Brain pericyte (primary cell): Measurements from ENCODE around the gene SMARCA4.
"Not testable (repeated sequence)": the region's sequence is repeated elsewhere in the genome, so short reads cannot be mapped to it uniquely, and the experiment has no call there.

Source experiments
- DNase-seq: peaks from one replicate; pipeline ENCODE4 v3.0.0-alpha.2; 2012; ENCODE audit warnings: low read depth, low spot score

Gene SMARCA4

DNA sequence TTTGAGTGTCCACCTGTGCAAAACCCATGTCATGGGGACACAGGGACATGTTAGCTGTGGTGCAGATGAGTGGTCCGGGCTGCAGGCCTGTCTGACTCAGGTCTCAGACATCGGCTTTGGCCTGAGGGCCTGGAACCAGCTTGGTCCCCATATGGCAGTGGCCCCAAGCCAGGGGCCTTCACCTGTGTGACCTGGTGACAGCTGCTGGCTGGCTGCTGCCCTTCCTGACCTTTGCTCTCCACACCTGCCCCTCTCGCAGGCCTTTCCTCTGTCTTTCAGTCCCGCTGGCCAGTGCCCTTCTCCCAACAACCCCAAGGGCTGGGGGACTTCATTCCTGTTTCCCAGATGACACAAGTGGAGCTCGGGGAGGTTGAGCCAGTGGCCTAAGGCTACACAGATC is 105.5 kb downstream of the SMARCA4 start:
- no peak for DNase-seq

DNA sequence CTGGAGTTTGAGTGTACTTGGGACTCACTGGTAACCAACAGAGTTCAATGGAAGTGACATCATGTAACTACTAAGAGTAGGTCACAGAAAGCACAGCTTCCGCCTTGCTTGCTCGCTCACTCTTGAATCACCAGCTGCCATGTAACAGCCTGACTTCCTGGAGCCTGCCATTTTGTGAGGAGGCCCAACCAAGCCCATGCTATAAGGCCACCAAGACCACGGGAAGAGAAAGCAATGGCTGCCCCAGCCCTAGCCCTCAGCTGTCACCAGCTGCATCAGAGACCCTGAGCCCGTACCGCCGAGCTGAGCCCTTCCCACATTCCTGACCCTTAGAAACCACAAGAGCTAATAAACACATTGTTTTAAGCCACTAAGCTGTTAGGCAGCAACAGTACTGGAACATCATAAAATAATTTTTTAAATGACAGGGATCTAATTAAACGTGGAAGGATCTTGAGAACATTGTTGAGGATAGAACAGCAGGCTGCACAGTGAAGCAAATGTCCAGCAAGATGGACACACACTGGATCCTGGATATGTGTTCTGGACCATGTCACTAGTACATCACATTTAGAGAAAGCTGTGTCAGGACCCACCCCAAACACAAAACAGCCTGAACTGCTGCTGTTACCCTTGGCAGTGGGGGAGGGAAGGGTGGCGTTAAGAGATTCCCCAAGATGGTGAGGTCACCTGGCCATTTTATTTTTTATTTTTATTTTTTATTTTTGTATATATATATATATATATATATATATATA is 106.7 kb downstream of the SMARCA4 start:
- no peak for DNase-seq

DNA sequence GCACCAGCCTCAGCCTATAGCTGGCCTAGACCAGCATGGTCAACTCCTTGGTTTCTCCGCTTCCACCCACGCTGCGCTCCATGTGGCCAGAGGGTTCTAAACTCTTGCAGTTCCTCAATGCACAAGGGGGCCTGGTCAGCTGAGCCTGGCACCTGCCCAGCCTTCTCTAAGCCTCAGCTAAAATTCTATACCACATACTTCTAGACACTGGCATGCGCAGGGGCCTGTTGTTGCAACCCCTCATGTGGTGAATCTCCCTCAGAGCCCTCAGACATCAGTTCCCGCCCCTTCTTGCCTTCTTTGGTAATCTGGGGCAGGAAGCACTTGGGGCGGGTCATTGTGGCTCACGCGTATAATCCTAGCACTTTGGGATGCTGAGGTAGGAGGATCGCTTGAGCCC is 108.7 kb downstream of the SMARCA4 start:
- no peak for DNase-seq

DNA sequence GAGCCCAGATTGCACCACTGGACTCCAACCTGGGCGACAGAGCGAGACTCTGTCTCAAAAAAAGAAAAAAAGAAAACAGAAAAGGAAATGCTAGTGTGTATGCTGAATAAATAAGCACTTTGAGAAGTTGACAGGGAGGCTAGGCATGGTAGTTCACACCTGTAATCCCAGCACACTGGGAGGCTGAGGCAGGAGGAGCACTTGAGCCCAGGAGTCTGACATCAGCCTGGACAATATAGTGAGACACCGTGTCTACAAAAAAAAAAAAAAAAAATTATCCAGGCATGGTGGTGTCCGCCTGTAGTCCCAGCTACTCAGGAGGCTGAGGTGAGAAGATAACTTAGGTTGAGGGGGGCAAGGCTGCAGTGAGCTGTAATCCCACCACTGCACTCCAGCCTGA is 109.3 kb downstream of the SMARCA4 start:
- DNase-seq = no peak

- DNase-seq = no peak
Observed at GRCh38 chr19:11073568-11073967, 112.7 kb downstream of the SMARCA4 start.

DNA sequence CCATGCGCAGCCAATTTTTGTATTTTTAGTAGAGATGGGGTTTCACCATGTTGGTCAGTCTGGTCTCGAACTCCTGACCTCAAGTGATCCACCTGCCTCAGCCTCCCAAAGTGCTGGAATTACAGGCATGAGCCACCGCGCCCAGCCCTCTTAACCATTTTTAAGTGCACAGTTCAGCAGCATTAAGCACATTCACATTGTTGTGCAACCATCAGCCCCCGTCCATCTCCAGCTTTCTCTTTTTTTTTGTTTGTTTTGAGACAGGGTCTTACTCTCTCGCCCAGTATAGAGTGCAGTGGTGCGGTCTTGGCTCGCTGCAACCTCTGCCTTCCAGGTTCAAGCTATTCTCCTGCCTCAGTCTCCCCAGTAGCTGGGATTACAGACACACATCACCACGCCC is 116.0 kb downstream of the SMARCA4 start:
- not testable (repeated sequence) for DNase-seq

GRCh38 chr19:11078893-11079292 is 118.1 kb downstream of the SMARCA4 start:
- DNase-seq = no peak

DNA sequence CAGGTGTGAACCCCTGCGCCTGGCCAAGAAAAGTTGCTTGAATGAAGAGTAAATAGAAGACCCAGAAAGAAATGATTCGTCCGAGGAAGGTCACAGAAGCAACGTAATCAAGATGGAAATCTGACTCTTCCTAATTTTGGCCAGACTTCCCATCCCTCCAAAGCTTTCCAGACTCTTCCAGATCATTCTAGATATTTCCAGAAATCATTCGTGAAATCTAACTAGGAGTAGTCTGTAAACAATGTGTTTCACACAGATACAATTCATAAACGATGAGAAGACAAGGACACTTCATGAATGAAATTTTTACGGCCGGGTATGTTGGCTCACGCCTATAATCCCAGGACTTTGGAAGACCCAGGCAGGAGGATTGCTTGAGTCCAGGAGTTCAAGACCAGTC is 119.2 kb downstream of the SMARCA4 start:
- no peak for DNase-seq

GRCh38 chr19:11087870-11088505 is 127.2 kb downstream of the SMARCA4 start:
- no peak for DNase-seq

- DNase-seq = no peak
Observed at GRCh38 chr19:11088506-11089253, 127.8 kb downstream of the SMARCA4 start.

- peak; percentile 84 for DNase-seq
Observed at GRCh38 chr19:11089254-11090013, 128.6 kb downstream of the SMARCA4 start, which contains the start of gene LDLR. Gene LDLR (plus strand): TSS chr19:11089463. CDS start chr19:11089549, 86 bp downstream.

- not testable (repeated sequence) for DNase-seq
Observed at GRCh38 chr19:11090014-11090263, 129.1 kb downstream of the SMARCA4 start.

DNA sequence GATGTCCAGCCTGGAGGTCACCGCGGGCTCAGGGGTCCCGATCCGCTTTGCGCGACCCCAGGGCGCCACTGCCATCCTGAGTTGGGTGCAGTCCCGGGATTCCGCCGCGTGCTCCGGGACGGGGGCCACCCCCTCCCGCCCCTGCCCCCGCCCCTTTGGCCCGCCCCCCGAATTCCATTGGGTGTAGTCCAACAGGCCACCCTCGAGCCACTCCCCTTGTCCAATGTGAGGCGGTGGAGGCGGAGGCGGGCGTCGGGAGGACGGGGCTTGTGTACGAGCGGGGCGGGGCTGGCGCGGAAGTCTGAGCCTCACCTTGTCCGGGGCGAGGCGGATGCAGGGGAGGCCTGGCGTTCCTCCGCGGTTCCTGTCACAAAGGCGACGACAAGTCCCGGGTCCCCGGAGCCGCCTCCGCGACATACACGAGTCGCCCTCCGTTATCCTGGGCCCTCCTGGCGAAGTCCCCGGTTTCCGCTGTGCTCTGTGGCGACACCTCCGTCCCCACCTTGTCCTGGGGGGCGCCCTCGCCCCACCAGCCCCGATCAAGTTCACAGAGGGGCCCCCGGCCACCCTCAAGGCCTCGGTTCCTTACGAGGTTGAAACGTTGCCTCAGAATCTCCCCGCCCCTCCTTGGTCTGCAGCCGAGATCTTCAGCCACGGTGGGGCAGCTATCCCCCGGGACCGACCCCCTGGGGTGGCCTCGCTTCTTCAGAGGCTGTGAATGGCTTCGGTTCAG is 129.6 kb downstream of the SMARCA4 start:
- DNase-seq = peak; percentile 83

GRCh38 chr19:11090997-11091702 is 130.3 kb downstream of the SMARCA4 start:
- DNase-seq = no peak

GRCh38 chr19:11091703-11092153 is 130.9 kb downstream of the SMARCA4 start:
- DNase-seq = peak; percentile 37

DNA sequence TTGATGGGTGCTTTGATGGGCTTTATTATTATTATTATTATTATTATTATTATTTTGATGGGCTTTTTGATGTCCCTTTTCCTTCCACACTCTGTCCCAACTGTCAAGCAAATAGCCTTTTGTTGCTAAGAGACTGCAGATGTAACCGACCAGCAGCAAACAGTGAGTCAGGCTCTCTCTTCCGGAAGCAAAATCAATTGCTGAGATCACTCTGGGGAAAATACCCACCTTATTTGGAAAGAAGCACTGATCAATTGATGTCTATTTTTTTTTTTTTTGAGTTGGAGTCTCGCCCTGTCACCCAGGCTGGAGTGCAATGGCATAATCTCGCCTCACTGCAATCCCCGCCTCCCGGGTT is 131.3 kb downstream of the SMARCA4 start:
- DNase-seq = no peak

DNA sequence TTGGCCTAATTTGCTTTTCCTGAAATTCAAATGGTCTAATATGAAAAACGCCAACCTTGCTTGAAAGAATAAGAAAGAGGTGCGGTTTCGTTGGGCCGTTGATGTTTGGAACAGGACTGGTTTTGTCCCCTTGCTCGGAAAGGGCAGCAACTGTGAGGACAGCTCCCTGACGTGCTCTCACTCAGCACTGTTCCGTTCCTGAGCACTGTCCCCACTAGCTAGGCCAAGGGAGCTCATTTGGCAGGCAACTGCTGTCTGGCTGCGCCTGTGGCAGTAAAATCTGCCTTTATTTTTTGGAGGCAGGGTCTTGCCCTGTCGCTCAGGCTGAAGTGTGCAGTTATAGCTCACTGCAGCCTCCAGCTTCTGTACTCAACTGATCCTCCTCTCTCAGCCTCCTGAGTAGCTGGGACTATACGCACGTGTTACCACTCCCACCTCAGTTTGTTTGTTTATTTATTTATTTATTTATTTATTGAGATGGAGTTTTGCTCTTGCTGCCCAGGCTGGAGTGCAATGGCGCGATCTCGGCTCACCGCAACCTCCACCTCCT is 132.9 kb downstream of the SMARCA4 start:
- no peak for DNase-seq

GRCh38 chr19:11094520-11094894 is 133.7 kb downstream of the SMARCA4 start:
- DNase-seq = no peak

- peak; percentile 84 for DNase-seq
Observed at GRCh38 chr19:11096210-11096841, 135.5 kb downstream of the SMARCA4 start.

DNA sequence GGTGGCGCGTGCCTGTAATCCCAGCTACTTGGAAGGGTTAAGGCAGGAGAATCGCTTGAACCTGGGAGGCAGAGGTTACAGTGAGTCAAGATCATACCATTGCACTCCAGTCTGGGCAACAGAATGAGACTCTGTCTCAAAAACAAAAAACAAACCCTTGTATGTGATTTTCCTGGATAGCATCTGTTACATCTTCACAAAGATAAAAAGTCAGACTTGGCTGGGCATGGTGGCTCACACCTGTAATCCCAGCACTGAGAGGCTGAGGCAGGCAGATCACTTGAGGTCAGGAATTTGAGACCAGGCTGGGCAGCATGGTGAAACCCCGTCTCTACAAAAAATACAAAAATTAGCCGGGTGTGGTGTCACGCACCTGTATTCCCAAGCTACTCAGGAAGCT is 136.5 kb downstream of the SMARCA4 start:
- DNase-seq = not testable (repeated sequence)
